HepG2 (cell line): Measurements from ENCODE around the gene ARHGAP26. TPM values are rescaled to one million over a fixed set of nuclear protein-coding genes. Genes with fewer than 3 reads are reported as not detected.

Source experiments
- AKAP8 ChIP-seq: sonication (generic); formaldehyde crosslinking; IDR thresholded peaks from 2 replicates; pipeline ENCODE4 v1.5.1; 2020; ENCODE audit warnings: mild to moderate bottlenecking, missing genetic modification reagents
- BATF2 ChIP-seq: sonication (generic); formaldehyde crosslinking; IDR thresholded peaks from 2 replicates; pipeline ENCODE4 v1.8.0; 2022; ENCODE audit warnings: mild to moderate bottlenecking, missing genetic modification reagents, moderate library complexity
- FOXO1 ChIP-seq: sonication (generic); formaldehyde crosslinking; IDR thresholded peaks from 2 replicates; pipeline ENCODE4 v1.4.0; 2020; ENCODE audit warnings: missing genetic modification reagents
- GMEB2 ChIP-seq: IDR thresholded peaks from 2 replicates; pipeline ENCODE4 v1.6.1; 2016; ENCODE audit warnings: missing biosample characterization, missing genetic modification reagents, low read depth
- HOMEZ ChIP-seq: IDR thresholded peaks from 2 replicates; pipeline ENCODE4 v1.6.1; 2016; ENCODE audit warnings: low read depth
- NR1H2 ChIP-seq: sonication (generic); formaldehyde crosslinking; IDR thresholded peaks from 2 replicates; pipeline ENCODE4 v1.8.1; 2022; ENCODE audit warnings: low read depth, missing genetic modification reagents, borderline replicate concordance
- NR3C1 ChIP-seq: sonication (generic); formaldehyde crosslinking; IDR thresholded peaks from 2 replicates; pipeline ENCODE4 v1.4.0; 2020; ENCODE audit warnings: missing genetic modification reagents
- ONECUT2 ChIP-seq: sonication (generic); formaldehyde crosslinking; IDR thresholded peaks from 2 replicates; pipeline ENCODE4 v1.4.0; 2020; ENCODE audit warnings: missing genetic modification reagents
- PTBP1 ChIP-seq: fragments of 200-400 bp; formaldehyde crosslinking; IDR thresholded peaks from 2 replicates; pipeline ENCODE4 v1.6.1; 2018; ENCODE audit warnings: low read length, low read depth; ENCODE audit not compliant: poor library complexity, severe bottlenecking
- RFX5 ChIP-seq: IDR thresholded peaks from 2 replicates; pipeline ENCODE4 v1.6.1; 2011; ENCODE audit warnings: low read depth, low read length, improper control_type of control experiment
- SETDB1 ChIP-seq: sonication (generic); formaldehyde crosslinking; IDR thresholded peaks from 2 replicates; pipeline ENCODE4 v1.5.1; 2020; ENCODE audit warnings: missing genetic modification reagents, mild to moderate bottlenecking, borderline replicate concordance
- ZBTB3 ChIP-seq: sonication (generic); formaldehyde crosslinking; IDR thresholded peaks from 2 replicates; pipeline ENCODE4 v1.4.0; 2020; ENCODE audit warnings: low read depth, mild to moderate bottlenecking, moderate library complexity, missing genetic modification reagents, borderline replicate concordance
- ZNF124 ChIP-seq: sonication (generic); formaldehyde crosslinking; IDR thresholded peaks from 2 replicates; pipeline ENCODE4 v1.4.0; 2020; ENCODE audit warnings: missing genetic modification reagents
- ZNF441 ChIP-seq: sonication (generic); formaldehyde crosslinking; IDR thresholded peaks from 2 replicates; pipeline ENCODE4 v1.7.0; 2021; ENCODE audit warnings: missing genetic modification reagents, borderline replicate concordance
- ZNF556 ChIP-seq: sonication (generic); formaldehyde crosslinking; IDR thresholded peaks from 2 replicates; pipeline ENCODE4 v1.4.0; 2020; ENCODE audit warnings: mild to moderate bottlenecking, missing genetic modification reagents, borderline replicate concordance
- ZNF607 ChIP-seq: sonication (generic); formaldehyde crosslinking; IDR thresholded peaks from 2 replicates; pipeline ENCODE4 v1.5.1; 2020; ENCODE audit warnings: missing genetic modification reagents, mild to moderate bottlenecking, borderline replicate concordance
- ZNF773 ChIP-seq: sonication (generic); formaldehyde crosslinking; IDR thresholded peaks from 2 replicates; pipeline ENCODE4 v1.4.0; 2020; ENCODE audit warnings: missing genetic modification reagents, borderline replicate concordance
- polyA plus RNA-seq, 8 experiments: library from polyadenylated mRNA; depleted of rRNA in 3 of 8; stranded (reverse) in 7 of 8; unstranded in 1 of 8; fragments of >200 nt; fragmentation: Illumina TruSeq in 4 of 8; extraction: Trizol in 4 of 8; gene quantifications; 2 replicates each; pipeline versions ENCODE4 v1.2.1 to v1.2.3, GENCODE V29; 2011 to 2016; ENCODE audit warnings: low read depth in 4 of 8, missing spikeins in 1 of 8, mixed read lengths in 1 of 8; ENCODE audit not compliant: insufficient read depth in 1 of 8
- total RNA-seq, 5 experiments: library from RNA; depleted of rRNA; stranded (reverse); fragments of >200 nt; fragmentation: Illumina TruSeq; extraction: Trizol; gene quantifications; 2 replicates each; pipeline ENCODE4 v1.2.3, GENCODE V29; 2016; ENCODE audit warnings: low read depth in 1 of 5
- TF ChIP-seq, protein P1 (sequence below): sonication (generic); formaldehyde crosslinking; IDR thresholded peaks from 2 replicates; pipeline ENCODE4 v1.8.1; 2023; ENCODE audit warnings: missing genetic modification reagents, inconsistent platforms, borderline replicate concordance
- TF ChIP-seq, protein P2 (sequence below): IDR thresholded peaks from 2 replicates; pipeline ENCODE4 v1.6.1; 2016
- TF ChIP-seq, protein P3 (sequence below): sonication (generic); formaldehyde crosslinking; IDR thresholded peaks from 2 replicates; pipeline ENCODE4 v1.4.0; 2020; ENCODE audit warnings: missing genetic modification reagents

Gene ARHGAP26
- total and polyA plus RNA-seq, 2 of the 13 experiments (the other 11 are each of a cell fraction or from before 2014, with no cell fraction given), result 9.6 to 18.2 TPM

DNA sequence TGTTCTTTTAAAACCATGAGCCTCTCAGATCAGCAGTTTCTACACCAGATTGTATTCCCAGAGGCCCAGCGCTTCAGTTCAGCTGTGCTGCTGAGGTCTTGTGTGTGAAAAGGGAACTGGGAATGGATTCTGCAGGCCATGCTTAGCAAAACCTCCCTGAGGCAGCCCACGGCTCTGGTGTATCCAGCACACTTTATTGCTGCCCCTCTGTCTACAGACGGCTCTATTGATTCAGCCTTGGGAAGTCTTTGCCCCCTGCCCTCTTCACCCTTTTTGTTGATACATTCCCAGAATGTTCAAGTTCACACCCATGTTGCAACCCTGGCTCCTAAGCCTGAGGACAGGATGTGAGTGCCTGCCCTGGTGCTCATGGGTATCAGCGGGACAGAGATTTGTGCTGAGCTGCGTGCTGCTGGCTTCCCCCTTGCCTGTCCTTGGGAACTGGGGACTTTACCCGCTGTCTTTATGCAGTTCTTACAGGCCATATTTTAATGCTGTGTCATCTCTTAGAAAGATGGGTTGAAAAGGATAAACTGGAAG, 37.3 kb downstream of the ARHGAP26 start (continued):
- TF ChIP-seq ZNF441 (CRISPR knock-in tag) (0 out of 2 replicates have a peak, but pooled peaks have one; percentile 69), FOXO1 (CRISPR knock-in tag) (peak; percentile 97), ZNF607 (no peak; the same call in 1 of the 2 replicates), ZNF556 (CRISPR knock-in tag) (peak; percentile 78; the same call in 1 of the 2 replicates), PTBP1 (no peak), NR1H2 (peak; percentile 45; the same call in 1 of the 2 replicates), ZBTB3 (CRISPR knock-in tag) (no peak), RFX5 (no peak), GMEB2 (CRISPR knock-in tag) (no peak), AKAP8 (CRISPR knock-in tag) (0 out of 2 replicates have a peak, but pooled peaks have one; percentile 48), NR3C1 (CRISPR knock-in tag) (no peak), HOMEZ (CRISPR knock-in tag) (peak; percentile 93), BATF2 (CRISPR knock-in tag) (peak; percentile 82), ZNF124 (CRISPR knock-in tag) (peak; percentile 84), SETDB1 (CRISPR knock-in tag) (no peak), ONECUT2 (CRISPR knock-in tag) (peak; percentile 95), ZNF773 (CRISPR knock-in tag) (no peak)
- TF ChIP-seq, protein P1, sequence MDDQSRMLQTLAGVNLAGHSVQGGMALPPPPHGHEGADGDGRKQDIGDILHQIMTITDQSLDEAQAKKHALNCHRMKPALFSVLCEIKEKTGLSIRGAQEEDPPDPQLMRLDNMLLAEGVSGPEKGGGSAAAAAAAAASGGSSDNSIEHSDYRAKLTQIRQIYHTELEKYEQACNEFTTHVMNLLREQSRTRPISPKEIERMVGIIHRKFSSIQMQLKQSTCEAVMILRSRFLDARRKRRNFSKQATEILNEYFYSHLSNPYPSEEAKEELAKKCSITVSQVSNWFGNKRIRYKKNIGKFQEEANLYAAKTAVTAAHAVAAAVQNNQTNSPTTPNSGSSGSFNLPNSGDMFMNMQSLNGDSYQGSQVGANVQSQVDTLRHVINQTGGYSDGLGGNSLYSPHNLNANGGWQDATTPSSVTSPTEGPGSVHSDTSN (CRISPR knock-in tag), result no peak
- TF ChIP-seq, protein P2, sequence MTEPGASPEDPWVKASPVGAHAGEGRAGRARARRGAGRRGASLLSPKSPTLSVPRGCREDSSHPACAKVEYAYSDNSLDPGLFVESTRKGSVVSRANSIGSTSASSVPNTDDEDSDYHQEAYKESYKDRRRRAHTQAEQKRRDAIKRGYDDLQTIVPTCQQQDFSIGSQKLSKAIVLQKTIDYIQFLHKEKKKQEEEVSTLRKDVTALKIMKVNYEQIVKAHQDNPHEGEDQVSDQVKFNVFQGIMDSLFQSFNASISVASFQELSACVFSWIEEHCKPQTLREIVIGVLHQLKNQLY (CRISPR knock-in tag), result peak; percentile 91
- TF ChIP-seq, protein P3, sequence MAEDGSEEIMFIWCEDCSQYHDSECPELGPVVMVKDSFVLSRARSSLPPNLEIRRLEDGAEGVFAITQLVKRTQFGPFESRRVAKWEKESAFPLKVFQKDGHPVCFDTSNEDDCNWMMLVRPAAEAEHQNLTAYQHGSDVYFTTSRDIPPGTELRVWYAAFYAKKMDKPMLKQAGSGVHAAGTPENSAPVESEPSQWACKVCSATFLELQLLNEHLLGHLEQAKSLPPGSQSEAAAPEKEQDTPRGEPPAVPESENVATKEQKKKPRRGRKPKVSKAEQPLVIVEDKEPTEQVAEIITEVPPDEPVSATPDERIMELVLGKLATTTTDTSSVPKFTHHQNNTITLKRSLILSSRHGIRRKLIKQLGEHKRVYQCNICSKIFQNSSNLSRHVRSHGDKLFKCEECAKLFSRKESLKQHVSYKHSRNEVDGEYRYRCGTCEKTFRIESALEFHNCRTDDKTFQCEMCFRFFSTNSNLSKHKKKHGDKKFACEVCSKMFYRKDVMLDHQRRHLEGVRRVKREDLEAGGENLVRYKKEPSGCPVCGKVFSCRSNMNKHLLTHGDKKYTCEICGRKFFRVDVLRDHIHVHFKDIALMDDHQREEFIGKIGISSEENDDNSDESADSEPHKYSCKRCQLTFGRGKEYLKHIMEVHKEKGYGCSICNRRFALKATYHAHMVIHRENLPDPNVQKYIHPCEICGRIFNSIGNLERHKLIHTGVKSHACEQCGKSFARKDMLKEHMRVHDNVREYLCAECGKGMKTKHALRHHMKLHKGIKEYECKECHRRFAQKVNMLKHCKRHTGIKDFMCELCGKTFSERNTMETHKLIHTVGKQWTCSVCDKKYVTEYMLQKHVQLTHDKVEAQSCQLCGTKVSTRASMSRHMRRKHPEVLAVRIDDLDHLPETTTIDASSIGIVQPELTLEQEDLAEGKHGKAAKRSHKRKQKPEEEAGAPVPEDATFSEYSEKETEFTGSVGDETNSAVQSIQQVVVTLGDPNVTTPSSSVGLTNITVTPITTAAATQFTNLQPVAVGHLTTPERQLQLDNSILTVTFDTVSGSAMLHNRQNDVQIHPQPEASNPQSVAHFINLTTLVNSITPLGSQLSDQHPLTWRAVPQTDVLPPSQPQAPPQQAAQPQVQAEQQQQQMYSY, result peak; percentile 63; the same call in 1 of the 2 replicates
